HEK293 (cell line): Measurements from ENCODE around the gene GSN.

Experiments used
- FEZF1 ChIP-seq: fragments of 450-650 bp; formaldehyde crosslinking; IDR thresholded peaks from 2 replicates; pipeline ENCODE4 v1.5.1; 2016; ENCODE audit warnings: missing biosample characterization, missing genetic modification characterization
- KLF10 ChIP-seq: fragments of 450-650 bp; IDR thresholded peaks from 2 replicates; pipeline ENCODE4 v1.5.1; 2018; ENCODE audit warnings: missing biosample characterization, mild to moderate bottlenecking, missing genetic modification characterization
- KLF16 ChIP-seq: fragments of 450-650 bp; formaldehyde crosslinking; IDR thresholded peaks from 2 replicates; pipeline ENCODE4 v1.5.1; 2017; ENCODE audit warnings: missing biosample characterization, missing genetic modification characterization
- MEIS1 ChIP-seq: sonication (generic); formaldehyde crosslinking; IDR thresholded peaks from 2 replicates; pipeline ENCODE4 v1.8.1; 2022; ENCODE audit warnings: missing genetic modification reagents, mild to moderate bottlenecking, borderline replicate concordance
- MZF1 ChIP-seq: fragments of 450-650 bp; formaldehyde crosslinking; IDR thresholded peaks from 2 replicates; pipeline ENCODE4 v1.5.1; 2017; ENCODE audit warnings: missing biosample characterization, missing genetic modification characterization, borderline replicate concordance
- PRDM10 ChIP-seq: fragments of 450-650 bp; formaldehyde crosslinking; IDR thresholded peaks from 2 replicates; pipeline ENCODE4 v1.5.1; 2016; ENCODE audit warnings: missing biosample characterization, missing genetic modification characterization
- PRDM4 ChIP-seq: fragments of 450-650 bp; formaldehyde crosslinking; IDR thresholded peaks from 2 replicates; pipeline ENCODE4 v1.5.1; 2017; ENCODE audit warnings: missing biosample characterization, missing genetic modification characterization
- REPIN1 ChIP-seq: fragments of 450-650 bp; formaldehyde crosslinking; IDR thresholded peaks from 2 replicates; pipeline ENCODE4 v1.5.1; 2017; ENCODE audit warnings: missing biosample characterization, missing genetic modification characterization, low read depth
- SALL2 ChIP-seq: fragments of 450-650 bp; formaldehyde crosslinking; IDR thresholded peaks from 2 replicates; pipeline ENCODE4 v1.5.0; 2017; ENCODE audit warnings: missing biosample characterization, mild to moderate bottlenecking, missing genetic modification characterization, borderline replicate concordance
- SCRT1 ChIP-seq: fragments of 450-650 bp; formaldehyde crosslinking; IDR thresholded peaks from 2 replicates; pipeline ENCODE4 v1.5.1; 2016; ENCODE audit warnings: missing biosample characterization, missing genetic modification characterization, borderline replicate concordance
- SP7 ChIP-seq: fragments of 450-650 bp; formaldehyde crosslinking; IDR thresholded peaks from 2 replicates; pipeline ENCODE4 v1.5.1; 2016; ENCODE audit warnings: missing biosample characterization, missing genetic modification characterization
- TCF7L2 ChIP-seq: IDR thresholded peaks from 2 replicates; pipeline ENCODE4 v1.6.1; 2011; ENCODE audit warnings: low read depth, mild to moderate bottlenecking, inconsistent platforms, low read length, moderate library complexity, borderline replicate concordance
- YY1 ChIP-seq: fragments of 450-650 bp; formaldehyde crosslinking; IDR thresholded peaks from 2 replicates; pipeline ENCODE4 v1.5.1; 2018; ENCODE audit warnings: missing biosample characterization, missing genetic modification characterization
- YY2 ChIP-seq: fragments of 450-650 bp; formaldehyde crosslinking; IDR thresholded peaks from 2 replicates; pipeline ENCODE4 v1.5.1; 2016; ENCODE audit warnings: missing biosample characterization, missing genetic modification characterization
- ZBTB17 ChIP-seq: fragments of 450-650 bp; formaldehyde crosslinking; IDR thresholded peaks from 2 replicates; pipeline ENCODE4 v1.5.1; 2016; ENCODE audit warnings: missing biosample characterization, missing genetic modification characterization
- ZBTB20 ChIP-seq: fragments of 450-650 bp; formaldehyde crosslinking; IDR thresholded peaks from 2 replicates; pipeline ENCODE4 v1.5.1; 2016; ENCODE audit warnings: missing biosample characterization, missing genetic modification characterization
- ZBTB26 ChIP-seq: fragments of 450-650 bp; formaldehyde crosslinking; optimal IDR thresholded peaks from 2 replicates; pipeline ENCODE3; 2016; ENCODE audit warnings: missing biosample characterization, mild to moderate bottlenecking, missing genetic modification characterization
- ZBTB8A ChIP-seq: fragments of 450-650 bp; formaldehyde crosslinking; IDR thresholded peaks from 2 replicates; pipeline ENCODE4 v1.5.1; 2016; ENCODE audit warnings: missing biosample characterization, missing genetic modification characterization
- ZEB2 ChIP-seq: fragments of 450-650 bp; formaldehyde crosslinking; IDR thresholded peaks from 2 replicates; pipeline ENCODE4 v1.5.1; 2016; ENCODE audit warnings: missing biosample characterization, missing genetic modification characterization
- ZNF2 ChIP-seq: fragments of 450-650 bp; formaldehyde crosslinking; IDR thresholded peaks from 2 replicates; pipeline ENCODE4 v1.5.1; 2016; ENCODE audit warnings: missing biosample characterization, missing genetic modification characterization
- ZNF248 ChIP-seq: fragments of 450-650 bp; formaldehyde crosslinking; IDR thresholded peaks from 2 replicates; pipeline ENCODE4 v1.5.1; 2017; ENCODE audit warnings: missing biosample characterization, missing genetic modification characterization
- ZNF335 ChIP-seq: fragments of 450-650 bp; formaldehyde crosslinking; conservative IDR thresholded peaks from 2 replicates; pipeline ENCODE4 v1.5.1; 2016; ENCODE audit warnings: missing biosample characterization, missing genetic modification characterization
- ZNF341 ChIP-seq: fragments of 450-650 bp; formaldehyde crosslinking; IDR thresholded peaks from 2 replicates; pipeline ENCODE4; 2016; ENCODE audit warnings: low read depth, missing biosample characterization, missing genetic modification characterization
- ZNF560 ChIP-seq: fragments of 450-650 bp; formaldehyde crosslinking; IDR thresholded peaks from 2 replicates; pipeline ENCODE4 v1.5.1; 2017; ENCODE audit warnings: missing biosample characterization, missing genetic modification characterization, borderline replicate concordance
- ZNF596 ChIP-seq: fragments of 450-650 bp; IDR thresholded peaks from 2 replicates; pipeline ENCODE4 v1.5.0; 2018; ENCODE audit warnings: missing biosample characterization, mild to moderate bottlenecking, missing genetic modification characterization, moderate library complexity
- ZNF600 ChIP-seq: fragments of 450-650 bp; formaldehyde crosslinking; IDR thresholded peaks from 2 replicates; pipeline ENCODE4 v1.5.1; 2016; ENCODE audit warnings: missing biosample characterization, missing genetic modification characterization
- ZNF623 ChIP-seq: fragments of 450-650 bp; formaldehyde crosslinking; IDR thresholded peaks from 2 replicates; pipeline ENCODE4 v1.5.1; 2016; ENCODE audit warnings: missing biosample characterization, missing genetic modification characterization
- ZNF629 ChIP-seq: fragments of 450-650 bp; formaldehyde crosslinking; IDR thresholded peaks from 2 replicates; pipeline ENCODE4 v1.5.1; 2017; ENCODE audit warnings: missing biosample characterization, missing genetic modification characterization
- ZNF677 ChIP-seq: fragments of 450-650 bp; IDR thresholded peaks from 2 replicates; pipeline ENCODE4 v1.5.0; 2018; ENCODE audit warnings: missing biosample characterization, mild to moderate bottlenecking, missing genetic modification characterization, moderate library complexity
- ZNF785 ChIP-seq: fragments of 450-650 bp; formaldehyde crosslinking; IDR thresholded peaks from 2 replicates; pipeline ENCODE4 v1.5.1; 2016; ENCODE audit warnings: missing biosample characterization, missing genetic modification characterization
- ZSCAN30 ChIP-seq: fragments of 450-650 bp; IDR thresholded peaks from 2 replicates; pipeline ENCODE4 v1.5.1; 2018; ENCODE audit warnings: missing biosample characterization, mild to moderate bottlenecking, missing genetic modification characterization, moderate library complexity
- TF ChIP-seq, protein P1 (sequence below): fragments of 450-650 bp; formaldehyde crosslinking; IDR thresholded peaks from 2 replicates; pipeline ENCODE4 v1.5.1; 2016; ENCODE audit warnings: missing biosample characterization, missing genetic modification characterization

GSN gene

GRCh38 chr9:121369595-121370265 lies 101.8 kb downstream of the GSN start, which contains the start of gene STOM (continued):
- TF ChIP-seq ZNF335 (peak; percentile 65), PRDM10 (tag by site-specific recombination) (peak; percentile 52), ZNF248 (tag by site-specific recombination) (no peak), SP7 (tag by site-specific recombination) (0 out of 2 replicates have a peak, but pooled peaks have one; percentile 31), ZNF623 (no peak), KLF10 (tag by site-specific recombination) (0 out of 2 replicates have a peak, but pooled peaks have one; percentile 42), ZNF2 (tag by site-specific recombination) (no peak), TCF7L2 (no peak), ZNF785 (tag by site-specific recombination) (no peak), MEIS1 (CRISPR knock-in tag) (no peak), REPIN1 (tag by site-specific recombination) (peak; percentile 65; the same call in 1 of the 2 replicates), MZF1 (tag by site-specific recombination) (no peak), FEZF1 (tag by site-specific recombination) (peak; percentile 22; the same call in 1 of the 2 replicates), YY2 (tag by site-specific recombination) (no peak), ZNF629 (tag by site-specific recombination) (peak; percentile 27; the same call in 1 of the 2 replicates), ZSCAN30 (0 out of 2 replicates have a peak, but pooled peaks have one; percentile 23), SCRT1 (tag by site-specific recombination) (no peak), ZEB2 (tag by site-specific recombination) (peak; percentile 43; the same call in 1 of the 2 replicates), ZNF560 (tag by site-specific recombination) (no peak), ZNF677 (tag by site-specific recombination) (no peak), ZNF341 (tag by site-specific recombination) (0 out of 2 replicates have a peak, but pooled peaks have one; percentile 14), ZBTB8A (tag by site-specific recombination) (0 out of 2 replicates have a peak, but pooled peaks have one; percentile 7), KLF16 (tag by site-specific recombination) (no peak), SALL2 (tag by site-specific recombination) (no peak), YY1 (tag by site-specific recombination) (peak; percentile 24; the same call in 1 of the 2 replicates), ZBTB20 (tag by site-specific recombination) (peak; percentile 12; the same call in 1 of the 2 replicates), ZNF596 (tag by site-specific recombination) (no peak), ZBTB26 (tag by site-specific recombination) (peak; percentile 41), ZNF600 (peak; percentile 60), PRDM4 (tag by site-specific recombination) (no peak), ZBTB17 (tag by site-specific recombination) (peak; percentile 76)
- TF ChIP-seq, protein P1, sequence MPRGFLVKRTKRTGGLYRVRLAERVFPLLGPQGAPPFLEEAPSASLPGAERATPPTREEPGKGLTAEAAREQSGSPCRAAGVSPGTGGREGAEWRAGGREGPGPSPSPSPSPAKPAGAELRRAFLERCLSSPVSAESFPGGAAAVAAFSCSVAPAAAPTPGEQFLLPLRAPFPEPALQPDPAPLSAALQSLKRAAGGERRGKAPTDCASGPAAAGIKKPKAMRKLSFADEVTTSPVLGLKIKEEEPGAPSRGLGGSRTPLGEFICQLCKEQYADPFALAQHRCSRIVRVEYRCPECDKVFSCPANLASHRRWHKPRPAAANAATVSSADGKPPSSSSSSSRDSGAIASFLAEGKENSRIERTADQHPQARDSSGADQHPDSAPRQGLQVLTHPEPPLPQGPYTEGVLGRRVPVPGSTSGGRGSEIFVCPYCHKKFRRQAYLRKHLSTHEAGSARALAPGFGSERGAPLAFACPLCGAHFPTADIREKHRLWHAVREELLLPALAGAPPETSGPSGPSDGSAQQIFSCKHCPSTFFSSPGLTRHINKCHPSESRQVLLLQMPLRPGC (tag by site-specific recombination) = 0 out of 2 replicates have a peak, but pooled peaks have one; percentile 31
